Measurements from ENCODE around the gene TRAPPC1. TPM values are rescaled to one million over a fixed set of nuclear protein-coding genes. Genes with fewer than 3 reads are reported as not detected.

TRAPPC1 gene
- total RNA-seq, 6 experiments from 2014 or later: 43.7 to 57.1 (median 48.3) TPM

GRCh38 chr17:7885367-7886226 is 46.1 kb downstream of the TRAPPC1 start:
- Histone ChIP-seq H3K9me3 (no peaks in the 10 kb centered on the region), H3K36me3 (no peaks in the 10 kb centered on the region), H3K27me3 (no peaks in the 10 kb centered on the region), H3K4me3 (peak overlapping the region; percentile 56 to 63 (median 59)), H3K27ac (peak overlapping the region; percentile 82 to 88 (median 82)), H3K4me1 (peaks cover 3 to 43% (median 22%) of the 10 kb centered on the region in 4 donors)
- DNase-seq (peak in 2 of 3 donors; percentile 49 to 57), ATAC-seq (peak in 1 of 4 donors; percentile 1)
- intact Hi-C loops (cut with DNase I): no loop called here
- WGBS (ENCODE audit: insufficient coverage, low coverage, low lambda C conversion rate, missing lambda C conversion rate): 0% methylated on average over 2 of the region's 64 CpGs
- TF ChIP-seq POLR2A (IDR thresholded peaks at IDR 0.05) (no peak), CTCF (IDR thresholded peaks at IDR 0.05) (no peak)

GRCh38 chr17:7884581-7885366 is 47.0 kb downstream of the TRAPPC1 start:
- Histone ChIP-seq H3K27ac (peak overlapping the region in 2 of 3 donors; percentile 82 to 88), H3K36me3 (no peaks in the 10 kb centered on the region), H3K4me3 (peak overlapping the region; percentile 56 to 63 (median 59)), H3K27me3 (no peaks in the 10 kb centered on the region), H3K4me1 (peaks cover 3 to 42% (median 21%) of the 10 kb centered on the region in 4 donors), H3K9me3 (no peaks in the 10 kb centered on the region)
- intact Hi-C loops (cut with DNase I): no loop called here
- WGBS (ENCODE audit: insufficient coverage, low coverage, low lambda C conversion rate, missing lambda C conversion rate): 1% methylated on average over 38 of the region's 100 CpGs
- ATAC-seq: no peak
- no peak for DNase-seq
- TF ChIP-seq POLR2A (IDR thresholded peaks at IDR 0.05) (no peak), CTCF (IDR thresholded peaks at IDR 0.05) (no peak)

- H3K36me3 ChIP-seq: no peaks in the 10 kb centered on the region
- H3K27ac ChIP-seq: no peak overlapping the region
- no peaks in the 10 kb centered on the region for H3K9me3 ChIP-seq
- peaks cover 3 to 34% (median 17%) of the 10 kb centered on the region in 4 donors for H3K4me1 ChIP-seq
- ATAC-seq (no peak), DNase-seq (no peak)
- WGBS (ENCODE audit: insufficient coverage, low coverage, low lambda C conversion rate, missing lambda C conversion rate): 34% methylated on average over 3 of the region's 3 CpGs
- intact Hi-C loops (cut with DNase I): no loop called here
- no peak overlapping the region for H3K4me3 ChIP-seq
- no peaks in the 10 kb centered on the region for H3K27me3 ChIP-seq
- TF ChIP-seq POLR2A (IDR thresholded peaks at IDR 0.05) (no peak), CTCF (IDR thresholded peaks at IDR 0.05) (no peak)
Observed at GRCh38 chr17:7883781-7884386, 47.9 kb downstream of the TRAPPC1 start.

- intact Hi-C loops (cut with DNase I): no loop called here
Observed at GRCh38 chr17:7882629-7883028, 49.1 kb downstream of the TRAPPC1 start.

More at GRCh38 chr17:7882629-7883028, 49.1 kb downstream of the TRAPPC1 start:
- DNase-seq: no peak
- no peaks in the 10 kb centered on the region for H3K36me3 ChIP-seq
- no peak overlapping the region for H3K4me3 ChIP-seq
- no peaks in the 10 kb centered on the region for H3K27me3 ChIP-seq
- TF ChIP-seq POLR2A (IDR thresholded peaks at IDR 0.05) (no peak), CTCF (IDR thresholded peaks at IDR 0.05) (no peak)
- no peaks in the 10 kb centered on the region for H3K9me3 ChIP-seq
- ATAC-seq: no peak
- H3K4me1 ChIP-seq: peaks cover 0 to 21% (median 11%) of the 10 kb centered on the region in 4 donors
- H3K27ac ChIP-seq: no peak overlapping the region
- WGBS (ENCODE audit: insufficient coverage, low coverage, low lambda C conversion rate, missing lambda C conversion rate): 83% methylated on average over 1 of the region's 3 CpGs

All from right lobe of liver (tissue), 6 donors.